Measurements from ENCODE around the gene SMIM27.

- TF ChIP-seq CTCF (IDR thresholded peaks at IDR 0.05), result no peak
- no peak for TF ChIP-seq POLR2AphosphoS5 (IDR thresholded peaks at IDR 0.05)
Observed at GRCh38 chr9:32554591-32554990, 2.5 kb downstream of the SMIM27 start.

Measured in sigmoid colon (tissue), 4 donors.